GM18951 (cell line): Measurements from ENCODE around the gene GRIN2C.
"Not testable (repeated sequence)": the region's sequence is repeated elsewhere in the genome, so short reads cannot be mapped to it uniquely, and the experiment has no call there.

Experiments used
- POLR2A ChIP-seq: IDR thresholded peaks from 4 replicates; pipeline ENCODE4 v1.6.1; 2011; ENCODE audit warnings: mild to moderate bottlenecking; ENCODE audit not compliant: insufficient read length, insufficient read depth; ENCODE audit errors: extremely low read depth
- in situ Hi-C: fragments of 300-500 bp; cut with MboI; formaldehyde crosslinking; loops from one replicate; pipeline ENCODE4 v1.12.0; 2022; ENCODE audit warnings: low sequenced_read_pairs, mixed read lengths, inconsistent platforms; ENCODE audit not compliant: unreplicated experiment

GRIN2C gene

GRCh38 chr17:74859459-74860228 lies at the start of gene GRIN2C:
Gene GRIN2C, minus strand, starts transcription at chr17:74859885. Its CDS starts 4,793 bp downstream, at chr17:74855092.
- no peak for TF ChIP-seq POLR2A
- in situ Hi-C loops: no loop called here

- in situ Hi-C loops: not testable (repeated sequence)
Measured at GRCh38 chr17:74909097-74909496, 49.4 kb upstream of the GRIN2C start.

GRCh38 chr17:74907012-74907411 lies 47.3 kb upstream of the GRIN2C start:
- in situ Hi-C loops: no loop called here
- TF ChIP-seq POLR2A: no peak

- in situ Hi-C loops: not testable (repeated sequence)
Measured at GRCh38 chr17:74906214-74906793, 46.6 kb upstream of the GRIN2C start.

- TF ChIP-seq POLR2A: no peak
- in situ Hi-C loops: no loop called here
Measured at GRCh38 chr17:74904687-74905409, 45.2 kb upstream of the GRIN2C start.

GRCh38 chr17:74903671-74904070 lies 44.0 kb upstream of the GRIN2C start:
- no peak for TF ChIP-seq POLR2A
- in situ Hi-C loops: no loop called here

GRCh38 chr17:74903034-74903433 lies 43.3 kb upstream of the GRIN2C start:
- in situ Hi-C loops: no loop called here
- no peak for TF ChIP-seq POLR2A

GRCh38 chr17:74901353-74902135 lies 41.9 kb upstream of the GRIN2C start:
- no peak for TF ChIP-seq POLR2A
- in situ Hi-C loops: no loop called here

GRCh38 chr17:74900208-74900607 lies 40.5 kb upstream of the GRIN2C start:
- in situ Hi-C loops: no loop called here
- no peak for TF ChIP-seq POLR2A

GRCh38 chr17:74898376-74898946 lies 38.8 kb upstream of the GRIN2C start:
- TF ChIP-seq POLR2A: no peak
- in situ Hi-C loops: no loop called here

- no peak for TF ChIP-seq POLR2A
- in situ Hi-C loops: no loop called here
Measured at GRCh38 chr17:74893936-74894671, 34.4 kb upstream of the GRIN2C start.
